Measurements from ENCODE around the gene CDK5R1. TPM values are rescaled to one million over a fixed set of nuclear protein-coding genes. Genes with fewer than 3 reads are reported as not detected.

The CDK5R1 gene
- total RNA-seq, 1 donor from 2014 or later, result 1.3 TPM

DNA sequence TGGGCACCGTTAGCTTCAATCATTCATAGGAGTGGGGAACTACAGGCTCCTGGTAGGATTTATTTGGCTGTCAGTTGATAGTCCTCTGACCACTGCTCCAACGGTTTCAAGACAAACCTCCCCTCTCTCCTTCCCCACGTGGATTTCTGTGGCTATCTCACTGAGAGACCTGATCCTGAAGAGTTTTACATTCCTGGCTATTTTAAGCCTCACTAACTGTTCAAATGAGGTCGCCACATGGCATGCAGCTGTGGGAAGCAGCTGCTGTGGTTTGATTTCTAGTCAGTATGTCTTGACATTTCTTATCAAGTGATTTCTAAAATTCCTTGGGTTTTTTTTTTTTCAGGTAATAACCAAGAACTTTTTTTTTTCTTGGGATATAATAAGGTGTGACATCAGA lies 38.3 kb downstream of the CDK5R1 start:
- intact Hi-C loops (cut with DNase I), result no loop called here
- Histone ChIP-seq H3K4me1 (peaks cover 10% of the 10 kb centered on the region), H3K9me3 (no peaks in the 10 kb centered on the region), H3K36me3 (no peaks in the 10 kb centered on the region), H3K4me3 (no peak overlapping the region), H3K27me3 (ENCODE audit: low read depth) (no peaks in the 10 kb centered on the region), H3K27ac (no peak overlapping the region)
- TF ChIP-seq, protein P1, sequence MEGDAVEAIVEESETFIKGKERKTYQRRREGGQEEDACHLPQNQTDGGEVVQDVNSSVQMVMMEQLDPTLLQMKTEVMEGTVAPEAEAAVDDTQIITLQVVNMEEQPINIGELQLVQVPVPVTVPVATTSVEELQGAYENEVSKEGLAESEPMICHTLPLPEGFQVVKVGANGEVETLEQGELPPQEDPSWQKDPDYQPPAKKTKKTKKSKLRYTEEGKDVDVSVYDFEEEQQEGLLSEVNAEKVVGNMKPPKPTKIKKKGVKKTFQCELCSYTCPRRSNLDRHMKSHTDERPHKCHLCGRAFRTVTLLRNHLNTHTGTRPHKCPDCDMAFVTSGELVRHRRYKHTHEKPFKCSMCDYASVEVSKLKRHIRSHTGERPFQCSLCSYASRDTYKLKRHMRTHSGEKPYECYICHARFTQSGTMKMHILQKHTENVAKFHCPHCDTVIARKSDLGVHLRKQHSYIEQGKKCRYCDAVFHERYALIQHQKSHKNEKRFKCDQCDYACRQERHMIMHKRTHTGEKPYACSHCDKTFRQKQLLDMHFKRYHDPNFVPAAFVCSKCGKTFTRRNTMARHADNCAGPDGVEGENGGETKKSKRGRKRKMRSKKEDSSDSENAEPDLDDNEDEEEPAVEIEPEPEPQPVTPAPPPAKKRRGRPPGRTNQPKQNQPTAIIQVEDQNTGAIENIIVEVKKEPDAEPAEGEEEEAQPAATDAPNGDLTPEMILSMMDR (IDR thresholded peaks at IDR 0.05), result no peak
- no peak for ATAC-seq
- no peak for DNase-seq

DNA sequence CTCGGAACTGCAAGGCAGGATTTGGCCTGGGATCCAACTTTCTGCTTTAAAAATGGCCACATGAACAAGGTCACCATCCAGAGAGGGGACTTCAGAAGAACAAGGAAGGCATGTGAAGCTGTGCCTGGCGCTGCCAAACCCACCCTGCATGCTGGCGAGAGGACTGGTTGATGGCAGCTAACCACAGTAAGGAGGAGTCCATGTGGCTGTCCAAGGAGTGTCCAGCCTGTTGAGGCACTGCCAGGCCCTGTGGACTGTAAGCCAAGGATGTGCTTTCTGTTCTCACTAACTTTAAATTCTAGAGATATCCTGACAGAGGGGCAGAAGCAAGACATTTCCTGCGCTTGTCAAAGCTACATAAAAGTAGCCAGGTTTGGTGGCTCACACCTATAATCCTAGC lies 40.4 kb downstream of the CDK5R1 start:
- ATAC-seq (no peak), DNase-seq (no peak)
- Histone ChIP-seq H3K4me1 (no peaks in the 10 kb centered on the region), H3K27me3 (ENCODE audit: low read depth) (no peaks in the 10 kb centered on the region), H3K27ac (no peak overlapping the region), H3K36me3 (no peaks in the 10 kb centered on the region), H3K4me3 (no peak overlapping the region), H3K9me3 (no peaks in the 10 kb centered on the region)
- intact Hi-C loops (cut with DNase I), result no loop called here
- TF ChIP-seq, protein P1 (IDR thresholded peaks at IDR 0.05), result no peak

- Histone ChIP-seq H3K36me3 (no peaks in the 10 kb centered on the region), H3K9me3 (no peaks in the 10 kb centered on the region), H3K27ac (no peak overlapping the region), H3K27me3 (ENCODE audit: low read depth) (no peaks in the 10 kb centered on the region), H3K4me1 (no peaks in the 10 kb centered on the region), H3K4me3 (no peak overlapping the region)
- intact Hi-C loops (cut with DNase I), result no loop called here
- ATAC-seq (no peak), DNase-seq (no peak)
- TF ChIP-seq, protein P1 (IDR thresholded peaks at IDR 0.05), result no peak
These were observed 42.0 kb downstream of the CDK5R1 start for GRCh38 chr17:32528825-32529224.

GRCh38 chr17:32529604-32530003 lies 42.8 kb downstream of the CDK5R1 start:
- no peak for ATAC-seq
- intact Hi-C loops (cut with DNase I), result no loop called here
- Histone ChIP-seq H3K4me1 (no peaks in the 10 kb centered on the region), H3K27ac (no peak overlapping the region), H3K27me3 (ENCODE audit: low read depth) (no peaks in the 10 kb centered on the region), H3K4me3 (no peak overlapping the region), H3K9me3 (no peaks in the 10 kb centered on the region), H3K36me3 (no peaks in the 10 kb centered on the region)
- TF ChIP-seq, protein P1 (IDR thresholded peaks at IDR 0.05), result no peak
- DNase-seq, result no peak

DNA sequence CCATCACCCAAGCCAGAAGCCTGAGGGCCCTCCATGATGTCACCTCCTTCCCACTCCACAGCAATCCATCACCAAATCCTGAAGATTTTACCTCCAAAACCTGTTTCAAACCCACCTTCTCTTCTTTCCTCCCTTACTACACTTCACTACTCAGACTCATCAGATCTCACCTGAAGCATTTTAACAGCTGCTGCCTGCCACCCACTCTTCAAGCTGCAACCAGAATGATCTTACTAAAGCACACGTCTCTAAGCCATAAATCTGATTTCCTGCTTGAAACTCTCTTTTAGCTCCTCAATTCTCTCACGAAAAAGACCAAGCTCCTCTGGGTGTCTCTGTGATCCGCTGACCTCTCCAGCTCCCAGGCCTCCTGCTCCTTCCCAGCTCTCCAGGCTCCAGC lies 46.5 kb downstream of the CDK5R1 start:
- DNase-seq (no peak), ATAC-seq (no peak)
- TF ChIP-seq, protein P1 (IDR thresholded peaks at IDR 0.05), result no peak
- Histone ChIP-seq H3K36me3 (no peaks in the 10 kb centered on the region), H3K9me3 (no peaks in the 10 kb centered on the region), H3K27me3 (ENCODE audit: low read depth) (no peaks in the 10 kb centered on the region), H3K27ac (no peak overlapping the region), H3K4me3 (no peak overlapping the region), H3K4me1 (no peaks in the 10 kb centered on the region)
- intact Hi-C loops (cut with DNase I), result no loop called here
